K562 (cell line): ENCODE results near the gene PRDX4. TPM values are rescaled to one million over a fixed set of nuclear protein-coding genes. Genes with fewer than 3 reads are reported as not detected.

Source experiments
- ATAC-seq: fragments of 200-7000 bp; cut with Tn5 transposase; 3 replicates; pipeline ENCODE4 v1.9.1; 2020; ENCODE audit warnings: moderate library complexity
- BruUV-seq: library from RNA; stranded (reverse); fragments of 400-500 nt; replicated peaks from 2 replicates; lab custom pipeline; 2021; lab: Mats Ljungman, UMichigan
- CTCF ChIA-PET: fragments of 300-600 bp; formaldehyde crosslinking; extraction: SDS; loops from one replicate; lab custom pipeline; 2021; ENCODE audit warnings: low intra/inter-chr PET ratio; lab: Yijun Ruan, JAX
- POLR2A ChIA-PET: fragments of 300-600, 350-650 bp; sonication (Branson Sonifier 250); formaldehyde crosslinking; extraction: SDS; loops from one replicate; lab custom pipeline; 2021; ENCODE audit warnings: antibody characterized with exemption, inconsistent platforms; lab: Yijun Ruan, JAX
- DNase-seq, 4 experiments: peaks; one replicate each; pipeline versions ENCODE4 v3.0.0 to v3.0.0-alpha.2; 2011 to 2018; ENCODE audit warnings: low spot score in 3 of 4, mixed read lengths in 3 of 4; ENCODE audit errors: extremely low read depth in 1 of 4
- FAIRE-seq: peaks from 2 replicates; lab custom pipeline; 2011; peaks lifted over from hg19 to GRCh38; lab: Jason Lieb, UNC
- H2AFZ ChIP-seq: 2 replicates; pipeline ENCODE4 v1.6.0; 2011; ENCODE audit warnings: low read depth, low read length, control low read depth, inconsistent platforms
- H3K27ac ChIP-seq: fragments of 200-600 bp; 3 replicates; pipeline ENCODE4 v1.8.0; 2011; ENCODE audit warnings: low read depth, mild to moderate bottlenecking, control low read depth, inconsistent platforms, low read length, moderate library complexity, mixed read lengths; ENCODE audit errors: extremely low read depth
- H3K27me3 ChIP-seq, 2 experiments: fragments of 300-600 bp in 1 of 2; 2 replicates in 1 of 2; 3 replicates in 1 of 2; pipeline versions ENCODE4 v1.6.0 to v1.8.0; 2011; ENCODE audit warnings: inconsistent platforms in 2 of 2, low read length in 2 of 2, mild to moderate bottlenecking in 1 of 2, mixed read lengths in 1 of 2, moderate library complexity in 1 of 2; ENCODE audit not compliant: control insufficient read depth in 2 of 2, insufficient read depth in 2 of 2
- H3K36me3 ChIP-seq: fragments of 300-600 bp; 3 replicates; pipeline ENCODE4 v1.8.0; 2011; ENCODE audit warnings: mild to moderate bottlenecking, low read length, inconsistent platforms; ENCODE audit not compliant: control insufficient read depth, insufficient read depth
- H3K4me1 ChIP-seq, 2 experiments: fragments of 200-600 bp in 1 of 2; replicated peaks in 1 of 2; 2 replicates in 1 of 2; 3 replicates in 1 of 2; pipeline versions ENCODE4 v1.5.1 to v1.8.0; 2011; ENCODE audit warnings: inconsistent platforms in 2 of 2, low read length in 2 of 2, mild to moderate bottlenecking in 1 of 2, mixed read lengths in 1 of 2, moderate library complexity in 1 of 2; ENCODE audit not compliant: control insufficient read depth in 2 of 2, insufficient read depth in 2 of 2
- H3K4me2 ChIP-seq: 2 replicates; pipeline ENCODE4 v1.6.1; 2011; ENCODE audit warnings: low read length, control low read depth, inconsistent platforms, mixed read lengths; ENCODE audit not compliant: insufficient read depth
- H3K4me3 ChIP-seq: fragments of 200-600 bp; sonication (generic), shearing (Covaris generic); 2 replicates; pipeline ENCODE4 v1.5.1; 2016; ENCODE audit warnings: control low read depth, inconsistent platforms
- H3K79me2 ChIP-seq: fragments of 200-600 bp; 3 replicates; pipeline ENCODE4 v1.8.0; 2011; ENCODE audit warnings: low read length, inconsistent platforms; ENCODE audit not compliant: control insufficient read depth, insufficient read depth
- H3K9ac ChIP-seq, 2 experiments: 2 replicates each; pipeline versions ENCODE4 v1.6.0 to v1.6.1; 2011; ENCODE audit warnings: low read depth in 2 of 2, low read length in 2 of 2, control low read depth in 1 of 2, inconsistent platforms in 1 of 2, mild to moderate bottlenecking in 1 of 2, mixed read lengths in 1 of 2; ENCODE audit not compliant: insufficient read depth in 1 of 2
- H3K9me1 ChIP-seq: one replicate; pipeline ENCODE4 v1.6.0; 2011; ENCODE audit warnings: inconsistent platforms, mild to moderate bottlenecking, low read length, moderate library complexity; ENCODE audit not compliant: control insufficient read depth, insufficient read depth
- H3K9me3 ChIP-seq: replicated peaks from 2 replicates; pipeline ENCODE4 v1.5.1; 2011; ENCODE audit warnings: low read depth, low read length, inconsistent platforms; ENCODE audit not compliant: control insufficient read depth, insufficient read depth
- H4K20me1 ChIP-seq: replicated peaks from 2 replicates; pipeline ENCODE4 v1.6.1; 2011; ENCODE audit warnings: low read length, inconsistent platforms, mixed read lengths; ENCODE audit not compliant: control insufficient read depth, insufficient read depth
- CBX5 ChIP-seq: IDR thresholded peaks from 2 replicates; pipeline ENCODE4 v1.6.1; 2014; ENCODE audit warnings: low read depth, borderline replicate concordance
- SIN3A ChIP-seq, 2 experiments: fragments of 150-350 bp in 1 of 2; IDR thresholded peaks; 2 replicates each; pipeline ENCODE4 v1.6.1; 2011 to 2016; ENCODE audit warnings: borderline replicate concordance in 2 of 2, low read depth in 2 of 2, low read length in 2 of 2, mild to moderate bottlenecking in 2 of 2, moderate library complexity in 2 of 2; ENCODE audit not compliant: control insufficient read depth in 1 of 2
- ZKSCAN3 ChIP-seq: fragments of 250-450 bp; sonication (Bioruptor Pico); IDR thresholded peaks from 2 replicates; pipeline ENCODE4 v1.4.0; 2020
- WGBS: fragments of 100-300 bp; shearing (Covaris generic); methylation state at CpG from one replicate; pipeline ENCODE4 v1.1.6; 2016; ENCODE audit warnings: low coverage, mixed read lengths; ENCODE audit not compliant: insufficient coverage; ENCODE audit errors: missing lambda C conversion rate; 5-methylcytosine and 5-hydroxymethylcytosine counted together
- in situ Hi-C: fragments of 300-500 bp; cut with MboI; formaldehyde crosslinking; loops from 4 replicates; pipeline ENCODE4 v1.15.0; 2018; ENCODE audit warnings: inconsistent platforms, mixed read lengths
- intact Hi-C: fragments of 100-400 bp; cut with micrococcal nuclease; formaldehyde crosslinking; loops from 2 replicates; pipeline ENCODE4 v1.14.2; 2022
- polyA plus RNA-seq, 8 experiments: library from polyadenylated mRNA; depleted of rRNA in 4 of 8; stranded (reverse) in 5 of 8; unstranded in 3 of 8; fragments of >200 nt; fragmentation: Nextera tagmentation in 2 of 8; fragmentation: Illumina TruSeq in 1 of 8; extraction: Ambion mirVana in 2 of 8; extraction: Trizol in 1 of 8; gene quantifications; 2 replicates each; pipeline versions ENCODE4 v1.2.1 to v1.2.3, GENCODE V29; 2011 to 2014; ENCODE audit warnings: inconsistent platforms in 1 of 8, missing spikeins in 1 of 8
- total RNA-seq, 7 experiments: library from RNA; depleted of rRNA in 6 of 7; stranded (reverse); fragments of >200 nt in 6 of 7; fragmentation: Illumina TruSeq in 2 of 7; extraction: Trizol in 2 of 7; gene quantifications; 2 replicates each; pipeline versions ENCODE4 v1.2.1 to v1.2.3, GENCODE V29; 2011 to 2021; ENCODE audit warnings: low replicate concordance in 1 of 7
- TF ChIP-seq, protein P1 (sequence below): IDR thresholded peaks from 2 replicates; pipeline ENCODE4 v1.6.1; 2011; ENCODE audit not compliant: insufficient read length; ENCODE audit errors: extremely low read depth

Gene PRDX4
- total and polyA plus RNA-seq, 9 of the 15 experiments (the other 6 are each of a cell fraction or from before 2014, with no cell fraction given), result 28.6 to 253 (median 153) TPM

GRCh38 chrX:23628131-23628530 is 39.2 kb upstream of the PRDX4 start (continued):
- TF ChIP-seq SIN3A (IDR thresholded peaks at IDR 0.05; ENCODE audit: borderline replicate concordance in 2 of 2, control insufficient read depth in 1 of 2, low read depth in 2 of 2, low read length in 2 of 2), result no peak
- TF ChIP-seq, protein P1, sequence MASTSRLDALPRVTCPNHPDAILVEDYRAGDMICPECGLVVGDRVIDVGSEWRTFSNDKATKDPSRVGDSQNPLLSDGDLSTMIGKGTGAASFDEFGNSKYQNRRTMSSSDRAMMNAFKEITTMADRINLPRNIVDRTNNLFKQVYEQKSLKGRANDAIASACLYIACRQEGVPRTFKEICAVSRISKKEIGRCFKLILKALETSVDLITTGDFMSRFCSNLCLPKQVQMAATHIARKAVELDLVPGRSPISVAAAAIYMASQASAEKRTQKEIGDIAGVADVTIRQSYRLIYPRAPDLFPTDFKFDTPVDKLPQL, result no peak
- TF ChIP-seq, all 486 proteins: peak for 0

DNA sequence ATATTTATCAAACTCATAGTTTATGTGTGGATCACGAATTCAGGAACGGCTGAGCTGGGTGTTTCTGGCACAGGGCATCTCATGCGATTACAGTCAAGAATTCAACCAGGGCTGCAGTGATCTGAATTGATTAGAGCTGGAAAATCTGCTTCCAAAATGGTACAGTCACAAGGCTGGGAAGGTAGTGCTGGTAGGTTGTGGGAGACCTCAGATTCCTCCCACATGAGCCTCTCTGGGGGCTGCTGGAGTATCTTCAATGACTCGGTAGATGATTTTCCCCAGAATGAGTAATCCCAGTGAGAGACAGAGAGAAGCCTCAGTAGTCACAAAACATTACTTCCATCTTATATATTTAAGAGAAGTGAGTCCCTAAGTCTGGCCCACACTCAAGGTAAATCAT is 36.2 kb upstream of the PRDX4 start:
- H3K9ac ChIP-seq, result no peak overlapping the region
- no peaks in the 10 kb centered on the region for H3K4me1 ChIP-seq
- no peaks in the 10 kb centered on the region for H3K79me2 ChIP-seq
- in situ Hi-C loops (no loop called here), intact Hi-C loops (no loop called here)
- POLR2A ChIA-PET, result no interaction called here
- H3K9me1 ChIP-seq, result no peaks in the 10 kb centered on the region
- ATAC-seq (no peak), DNase-seq (no peak), FAIRE-seq (no peak)
- H3K4me2 ChIP-seq, result no peak overlapping the region
- no TSS peak for BruUV-seq
- no peaks in the 10 kb centered on the region for H3K9me3 ChIP-seq
- TF ChIP-seq CBX5 (no peak), ZKSCAN3 (CRISPR knock-in tag) (no peak)
- no peaks in the 10 kb centered on the region for H4K20me1 ChIP-seq
- no peaks in the 10 kb centered on the region for H3K36me3 ChIP-seq
- H3K27me3 ChIP-seq, result peaks cover 0 to 4% of the 10 kb centered on the region in 2 experiments; a peak in 2 of 5 replicates
- no peak overlapping the region for H3K4me3 ChIP-seq
- WGBS, result 0% methylated on average over 4 of the region's 4 CpGs
- CTCF ChIA-PET, result no interaction called here
- no peak overlapping the region for H3K27ac ChIP-seq
- no peak overlapping the region for H2AFZ ChIP-seq
